ENCODE data around the gene SPP2. TPM values are rescaled to one million over a fixed set of nuclear protein-coding genes. Genes with fewer than 3 reads are reported as not detected.
A peak's percentile ranks its signal among the peaks of the same experiment; 100 is the strongest.

The SPP2 gene, protein sequence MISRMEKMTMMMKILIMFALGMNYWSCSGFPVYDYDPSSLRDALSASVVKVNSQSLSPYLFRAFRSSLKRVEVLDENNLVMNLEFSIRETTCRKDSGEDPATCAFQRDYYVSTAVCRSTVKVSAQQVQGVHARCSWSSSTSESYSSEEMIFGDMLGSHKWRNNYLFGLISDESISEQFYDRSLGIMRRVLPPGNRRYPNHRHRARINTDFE
- polyA plus RNA-seq (ENCODE audit: insufficient read length in 4 of 4) = 1 to 10 TPM in 1 of 4 donors, not detected in 3; 1.4 TPM

DNA sequence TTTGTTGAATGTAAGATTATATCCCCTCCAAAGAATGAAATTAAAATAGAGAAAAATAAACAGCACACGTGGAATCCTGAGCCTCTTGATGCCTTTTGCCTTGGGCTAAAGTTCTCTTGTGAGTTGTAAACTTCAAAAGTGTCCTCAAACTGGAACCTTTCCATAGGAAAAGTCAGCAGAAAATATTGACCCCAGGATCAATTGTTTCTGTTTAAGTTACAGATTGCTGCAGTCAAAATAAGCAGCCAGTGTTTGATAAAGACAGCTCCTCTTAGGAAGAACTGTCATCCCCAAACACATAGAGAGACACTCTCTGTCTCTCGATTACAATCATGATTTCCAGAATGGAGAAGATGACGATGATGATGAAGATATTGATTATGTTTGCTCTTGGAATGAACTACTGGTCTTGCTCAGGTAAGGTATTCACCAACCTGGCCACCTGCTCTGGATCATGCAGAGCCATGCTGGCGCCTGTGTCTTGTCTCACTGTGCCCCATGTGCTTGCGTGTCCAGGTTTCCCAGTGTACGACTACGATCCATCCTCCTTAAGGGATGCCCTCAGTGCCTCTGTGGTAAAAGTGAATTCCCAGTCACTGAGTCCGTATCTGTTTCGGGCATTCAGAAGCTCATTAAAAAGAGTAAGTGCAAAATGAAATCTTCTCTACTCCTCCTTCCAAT, at the start of gene SPP2:
TSS of gene SPP2 (plus strand) at position 248 of the 681 bp plus-strand sequence. CDS start at position 333, 85 bp downstream.
- DNase-seq (ENCODE audit: low read depth in 4 of 4, low spot score in 3 of 4) = no peak

DNA sequence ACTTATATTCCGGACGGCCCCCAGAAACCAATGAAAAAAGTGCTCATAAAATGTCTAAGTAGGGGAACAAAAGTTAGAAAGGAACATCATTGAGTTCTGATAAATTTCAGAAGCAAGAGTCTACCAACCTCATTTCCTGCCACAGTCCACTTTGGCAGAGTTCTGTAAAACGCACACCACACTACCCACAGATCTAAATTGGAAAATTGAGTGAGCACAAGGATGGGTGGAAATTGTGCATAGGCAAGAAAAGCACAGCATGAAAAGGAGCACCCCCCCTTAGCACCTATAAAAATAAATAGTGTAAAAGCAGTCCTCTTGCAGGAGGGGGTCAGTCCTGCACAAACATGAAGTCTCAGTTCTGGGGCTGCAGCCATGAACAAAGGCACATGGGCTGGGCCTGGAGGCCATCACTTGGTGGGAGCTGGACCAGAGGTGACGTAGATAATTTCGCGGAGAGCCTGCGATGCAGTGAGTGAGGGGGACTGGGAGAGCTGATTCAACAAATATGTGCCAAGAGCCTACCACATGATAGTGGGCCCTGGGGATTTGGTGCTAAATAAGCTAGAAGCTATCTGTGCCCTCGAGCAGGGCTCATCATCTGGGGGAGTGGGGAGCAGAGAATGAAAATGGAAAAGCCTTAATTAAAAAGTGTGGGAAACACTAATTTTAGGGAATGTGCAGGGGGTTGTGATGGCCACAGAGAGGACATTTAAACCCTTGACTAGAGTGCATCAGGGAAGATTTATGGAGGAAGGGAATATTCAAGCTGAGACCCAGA, 48.9 kb upstream of the SPP2 start:
- DNase-seq (ENCODE audit: low read depth in 4 of 4, low spot score in 3 of 4) = no peak

DNA sequence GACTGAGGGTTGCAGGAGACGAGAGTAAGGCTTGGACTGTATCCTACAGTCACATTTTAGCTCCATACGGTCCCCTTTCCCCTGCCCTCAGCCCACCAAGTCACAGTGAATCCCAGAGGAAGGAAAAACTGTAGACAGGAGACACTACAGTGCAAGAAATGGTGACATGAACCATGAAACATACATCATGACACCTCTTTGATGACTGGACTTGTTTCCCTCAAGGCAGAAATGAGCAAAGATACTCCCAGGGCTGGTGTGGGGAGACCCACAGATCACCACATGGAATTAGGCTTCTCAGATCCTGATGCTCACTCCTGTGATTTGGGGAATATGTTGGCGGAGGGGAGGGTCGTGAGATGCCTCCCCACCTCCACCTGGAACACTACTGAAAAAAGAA, 48.2 kb upstream of the SPP2 start:
- DNase-seq (ENCODE audit: low read depth in 4 of 4, low spot score in 3 of 4) = no peak

DNA sequence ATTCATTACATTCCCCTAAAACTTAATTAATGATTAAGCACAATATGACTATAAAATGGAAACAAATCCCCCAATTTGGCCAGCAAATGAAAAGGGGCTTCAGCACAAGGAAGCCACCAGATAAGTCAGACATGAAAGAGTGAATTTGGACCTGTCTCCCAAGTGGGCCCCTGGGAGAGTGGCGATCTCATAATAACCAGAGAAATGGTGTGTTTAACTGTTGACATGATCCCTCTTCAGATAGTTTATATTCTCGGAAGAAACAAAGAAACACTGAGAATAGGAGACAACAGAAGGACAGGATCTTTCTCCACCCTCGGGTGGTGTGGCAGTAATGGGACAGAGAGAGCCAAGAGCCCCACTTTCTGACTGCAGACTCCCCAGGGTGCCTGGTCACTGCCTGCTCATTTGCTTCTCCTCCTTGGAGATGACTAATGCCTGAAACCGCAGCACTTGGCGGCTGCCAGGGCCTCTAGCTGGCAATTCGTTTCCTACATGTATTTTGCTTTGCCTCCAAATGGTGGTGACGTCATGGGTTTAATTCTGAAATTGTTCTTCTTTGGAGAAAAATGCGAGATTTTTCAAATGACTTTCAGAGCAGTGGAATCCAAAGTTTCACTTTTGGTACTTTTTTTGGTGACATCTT, 46.4 kb upstream of the SPP2 start:
- DNase-seq (ENCODE audit: low read depth in 4 of 4, low spot score in 3 of 4) = no peak

DNA sequence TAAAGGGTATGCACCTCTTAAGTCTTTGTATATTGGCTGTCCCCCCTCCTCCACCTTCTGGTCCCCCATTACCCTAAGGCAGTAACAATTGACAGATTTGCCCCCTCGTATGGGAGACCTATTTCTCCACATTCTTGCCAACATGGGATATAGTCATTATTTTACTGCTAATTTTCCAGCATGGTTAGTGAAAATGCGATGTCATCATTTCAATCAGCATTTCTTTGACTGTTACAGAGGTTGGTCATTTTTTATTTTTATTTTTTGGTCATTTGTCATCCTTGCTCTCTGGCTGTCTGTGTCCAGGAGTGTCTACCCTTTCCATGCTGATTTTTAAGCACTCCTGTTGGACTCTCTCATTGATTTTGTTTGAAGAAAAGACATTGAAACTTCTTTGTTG, 45.4 kb upstream of the SPP2 start:
- DNase-seq (ENCODE audit: low read depth in 4 of 4, low spot score in 3 of 4) = no peak

DNA sequence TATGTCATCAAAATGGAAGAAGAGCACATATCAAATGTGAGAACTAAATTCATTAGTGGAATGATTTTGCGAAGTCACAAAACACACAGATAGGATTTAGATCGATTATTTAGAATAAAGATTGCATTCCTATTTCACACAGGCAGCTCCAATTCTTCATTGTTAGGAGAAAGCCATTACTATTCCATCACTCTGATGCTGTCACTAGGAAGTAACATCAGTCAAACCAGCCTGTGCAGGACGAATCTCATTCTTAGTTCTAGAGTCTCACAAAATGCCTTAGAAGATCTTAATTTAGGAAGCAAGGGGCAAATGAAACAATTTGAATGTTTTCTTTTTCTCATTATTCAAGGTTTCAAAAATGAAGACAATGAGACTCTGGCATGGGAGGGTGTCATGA, 44.0 kb upstream of the SPP2 start:
- no peak for DNase-seq (ENCODE audit: low read depth in 4 of 4, low spot score in 3 of 4)

DNA sequence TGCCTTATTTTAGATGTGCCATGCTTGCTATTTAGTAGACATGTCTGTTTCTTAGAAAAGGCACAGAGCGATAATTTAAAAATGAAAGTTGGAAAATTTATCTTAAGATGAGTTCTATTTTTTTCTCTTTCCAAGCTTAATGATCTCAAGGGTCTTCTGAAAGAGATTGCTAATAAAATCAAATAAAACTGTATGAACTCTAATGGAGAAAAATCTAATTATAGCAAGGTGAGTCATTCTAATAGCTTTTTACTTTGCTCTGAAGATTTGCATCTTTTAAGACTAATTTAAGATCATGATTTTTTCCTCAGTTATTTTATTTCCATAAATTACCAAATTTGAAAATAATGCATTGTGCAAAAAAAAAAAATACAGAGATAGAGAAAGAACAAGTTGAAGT, 36.1 kb upstream of the SPP2 start:
- no peak for DNase-seq (ENCODE audit: low read depth in 4 of 4, low spot score in 3 of 4)

DNA sequence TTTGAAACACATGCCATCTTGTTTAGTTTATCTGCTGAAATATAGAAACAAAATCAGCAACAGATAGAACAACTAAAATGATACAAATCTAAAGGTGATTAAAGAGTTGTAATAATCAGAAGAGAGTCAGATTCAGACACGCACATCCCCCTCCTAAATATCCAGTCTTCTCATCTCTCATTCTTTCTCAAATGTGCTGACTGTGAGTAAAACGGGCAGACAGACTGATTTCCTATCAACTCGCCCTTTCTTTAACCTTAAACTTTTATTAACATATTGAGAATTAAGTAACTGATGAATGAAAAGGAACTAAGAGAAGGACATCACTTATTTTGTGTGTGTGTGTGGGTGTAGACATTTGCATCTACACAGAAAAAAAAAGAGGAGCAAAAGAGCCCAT, 34.6 kb upstream of the SPP2 start:
- DNase-seq (ENCODE audit: low read depth in 4 of 4, low spot score in 3 of 4) = no peak

DNA sequence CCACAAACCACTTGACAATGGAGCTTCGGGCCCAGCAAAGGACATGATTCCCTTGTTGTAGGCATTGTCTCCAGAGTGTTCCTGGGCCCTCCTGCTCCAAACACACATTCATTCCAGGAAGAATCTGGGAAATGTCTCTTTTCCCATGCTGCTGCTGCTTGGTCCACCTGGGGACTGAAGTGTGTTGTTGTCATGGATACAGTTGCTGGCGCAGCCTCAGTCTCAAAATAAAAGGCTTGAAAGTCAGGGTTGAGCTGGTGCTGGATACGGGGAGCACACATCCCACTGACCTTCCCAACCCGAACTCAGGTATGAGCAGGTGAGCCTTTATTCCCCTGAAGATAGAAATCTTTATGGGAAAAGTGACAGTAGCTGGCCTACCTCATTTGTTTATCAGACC, 30.6 kb upstream of the SPP2 start:
- DNase-seq (ENCODE audit: low read depth in 4 of 4, low spot score in 3 of 4) = no peak

DNA sequence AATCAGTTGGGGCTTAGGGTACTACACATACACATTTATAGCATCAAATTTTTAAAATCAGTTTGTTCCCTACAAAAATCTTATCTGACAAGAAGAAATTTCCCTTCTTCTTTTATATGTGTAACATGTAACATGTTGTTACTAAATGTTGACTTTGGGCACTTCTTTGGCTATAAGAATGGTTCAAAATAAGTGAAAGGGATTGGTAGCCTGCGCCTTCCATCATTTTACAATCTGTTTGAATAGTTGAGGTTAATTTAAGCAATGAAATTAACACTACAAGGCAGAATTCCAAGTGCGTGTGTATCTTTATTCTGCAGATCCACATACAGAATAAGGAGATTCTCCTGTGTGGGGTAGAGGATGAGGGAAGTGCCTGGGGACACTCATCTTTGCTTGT, 30.2 kb upstream of the SPP2 start:
- no peak for DNase-seq (ENCODE audit: low read depth in 4 of 4, low spot score in 3 of 4)

DNA sequence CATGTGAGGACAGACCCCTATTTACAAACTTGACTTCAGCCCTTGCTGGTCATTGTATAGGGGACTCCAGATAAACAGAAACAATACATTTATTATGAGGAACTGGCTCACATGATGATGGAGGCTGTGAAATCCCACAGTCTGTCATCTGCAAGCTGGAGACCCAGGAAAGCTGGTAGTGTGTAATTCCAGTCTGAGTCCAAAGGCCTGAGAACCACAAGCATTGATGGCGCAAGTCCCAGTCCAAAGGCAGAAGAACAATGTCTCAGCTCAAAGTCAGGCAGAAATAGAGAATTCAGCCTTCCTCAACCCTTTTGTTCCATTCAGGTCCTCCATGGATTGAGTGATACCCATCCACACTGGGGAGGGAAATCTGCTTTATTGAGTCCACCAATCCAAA, 28.1 kb upstream of the SPP2 start:
- no peak for DNase-seq (ENCODE audit: low read depth in 4 of 4, low spot score in 3 of 4)

DNA sequence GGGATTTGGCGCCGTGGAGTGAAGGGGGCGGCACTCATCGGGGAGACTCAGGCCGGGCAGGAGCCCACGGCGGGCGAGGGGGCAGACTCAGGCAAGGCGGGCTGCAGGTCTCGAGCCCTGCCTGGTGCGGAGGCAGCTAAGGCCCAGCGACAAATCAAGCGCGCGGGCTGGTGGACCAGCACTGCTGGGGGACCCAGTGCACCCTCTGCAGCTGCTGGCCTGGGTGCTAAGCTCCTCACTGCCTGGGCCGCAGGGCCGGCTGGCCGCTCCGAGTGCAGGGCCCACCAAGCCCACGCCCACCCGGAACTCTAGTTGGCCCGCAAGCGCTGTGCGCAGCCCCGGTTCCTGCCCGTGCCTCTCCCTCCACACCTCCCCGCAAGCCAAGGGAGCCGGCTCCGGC, 26.2 kb upstream of the SPP2 start:
- no peak for DNase-seq (ENCODE audit: low read depth in 4 of 4, low spot score in 3 of 4)

DNA sequence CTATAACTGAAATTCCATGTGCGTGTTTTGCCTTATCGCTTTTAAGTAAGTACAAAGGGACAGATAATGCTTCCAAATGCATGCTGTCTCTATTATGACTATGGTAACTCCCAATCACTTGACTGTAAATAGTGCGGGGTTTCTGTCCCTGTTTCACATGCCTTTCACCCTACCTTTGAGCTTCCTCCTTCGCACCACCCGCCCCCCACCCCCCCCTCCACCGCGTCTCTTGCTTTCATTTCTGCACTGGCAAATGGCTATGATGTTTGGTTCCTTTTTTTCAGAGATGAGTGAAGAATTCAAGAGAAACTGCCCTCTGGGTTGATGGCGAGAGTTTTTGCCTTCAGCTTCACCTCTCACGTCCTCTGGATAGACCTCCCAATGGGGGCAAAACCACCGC, 25.0 kb upstream of the SPP2 start:
- DNase-seq (ENCODE audit: low read depth in 4 of 4, low spot score in 3 of 4) = no peak

DNA sequence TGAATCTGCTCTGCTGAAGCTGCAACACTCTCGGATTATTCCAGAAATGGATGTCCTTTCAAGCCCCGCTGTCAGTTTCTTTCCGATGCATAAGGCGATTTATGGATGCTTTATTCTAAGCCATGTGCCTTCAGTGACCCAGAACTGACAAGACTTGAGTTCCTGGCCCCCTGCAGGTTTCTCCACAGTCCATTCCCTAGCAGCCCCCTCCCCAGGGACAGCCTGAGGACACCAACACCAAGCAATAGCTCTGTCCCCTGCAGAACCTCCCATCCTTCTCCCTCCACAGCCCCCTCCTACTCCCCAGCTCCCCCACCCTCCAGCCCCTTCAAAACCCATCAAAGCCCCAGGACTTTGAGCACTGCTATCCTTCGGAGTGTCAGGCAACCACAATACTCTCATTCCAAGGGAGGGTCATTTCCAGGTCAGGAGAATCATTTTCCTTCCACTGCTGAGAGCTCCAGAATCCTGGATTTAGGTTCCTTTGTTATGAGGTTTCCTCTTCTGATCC, 24.6 kb upstream of the SPP2 start:
- peak in 1 of 4 donors; percentile 35 for DNase-seq (ENCODE audit: low read depth in 4 of 4, low spot score in 3 of 4)

DNA sequence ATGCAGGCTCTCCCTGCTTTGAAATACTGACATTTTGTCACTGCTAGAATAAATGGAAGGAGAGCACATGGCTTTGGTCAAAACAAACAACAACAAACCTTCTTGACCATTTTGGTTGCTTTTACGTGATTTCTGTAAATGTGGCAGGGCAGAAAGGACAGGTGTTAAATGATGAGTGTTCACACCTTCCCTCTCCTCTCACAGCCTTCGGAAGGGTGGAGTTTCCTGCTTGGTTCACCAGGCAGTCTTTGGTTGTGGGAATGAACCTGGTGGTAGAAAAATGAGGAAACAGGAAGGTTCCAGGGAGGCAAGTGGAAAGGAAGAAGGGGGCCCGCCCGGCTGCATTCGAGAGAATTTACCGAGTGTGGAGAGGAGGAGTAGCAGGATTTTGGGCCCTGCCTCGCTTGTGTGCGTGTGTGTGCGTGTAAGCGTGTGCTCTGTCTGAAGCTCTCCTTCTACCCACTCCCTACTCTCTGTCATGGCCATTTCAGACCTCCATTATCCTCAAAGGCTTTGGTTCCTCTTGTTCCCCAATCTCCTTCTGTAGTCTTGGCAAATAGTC, 23.7 kb upstream of the SPP2 start:
- DNase-seq (ENCODE audit: low read depth in 4 of 4, low spot score in 3 of 4) = no peak

DNA sequence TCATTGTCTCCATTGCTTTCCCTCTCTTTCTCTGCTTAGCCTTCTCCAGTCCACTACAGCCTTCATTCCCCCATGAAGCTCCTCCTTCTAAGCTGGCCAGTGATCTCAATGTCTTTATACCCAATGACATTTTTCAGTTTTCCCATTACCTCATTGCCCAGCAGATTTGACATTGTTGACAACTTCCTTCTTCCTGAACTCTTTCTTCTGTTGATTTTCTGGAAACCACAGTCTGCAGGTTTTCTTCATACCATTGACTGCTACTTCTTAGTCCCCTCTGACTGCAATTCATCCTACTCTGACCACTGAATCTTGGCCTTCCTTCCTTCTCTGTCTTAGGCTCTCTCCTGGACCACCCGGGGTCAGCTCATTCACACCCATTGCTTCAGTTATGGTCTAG, 22.9 kb upstream of the SPP2 start:
- DNase-seq (ENCODE audit: low read depth in 4 of 4, low spot score in 3 of 4) = no peak

DNA sequence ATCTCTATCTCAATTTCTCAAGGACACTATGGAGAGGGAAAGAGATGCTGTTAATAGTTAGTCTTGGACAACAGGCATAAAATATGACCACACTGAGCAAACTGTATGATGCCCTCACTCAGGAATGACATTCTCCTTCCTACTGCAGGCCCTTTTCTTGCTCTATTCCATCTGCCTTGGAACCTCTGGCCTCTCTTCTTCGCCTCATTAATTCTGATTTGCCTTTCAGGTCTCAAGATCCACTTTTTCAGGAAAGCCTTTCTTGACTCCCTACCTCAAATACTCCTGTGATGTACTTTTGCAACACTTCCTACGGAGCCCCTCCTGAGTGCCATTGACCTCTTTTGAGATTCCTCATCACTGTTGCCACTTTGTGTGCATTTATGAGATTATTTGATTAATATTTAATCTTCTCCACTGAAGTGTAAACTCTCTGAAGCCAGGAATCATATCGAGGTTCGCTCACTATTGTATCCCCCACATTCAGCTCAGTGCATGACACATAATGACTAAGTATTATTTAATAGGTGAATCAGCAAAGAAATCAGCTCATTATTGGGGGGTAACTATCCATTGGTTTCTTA, 21.3 kb upstream of the SPP2 start:
- no peak for DNase-seq (ENCODE audit: low read depth in 4 of 4, low spot score in 3 of 4)

DNA sequence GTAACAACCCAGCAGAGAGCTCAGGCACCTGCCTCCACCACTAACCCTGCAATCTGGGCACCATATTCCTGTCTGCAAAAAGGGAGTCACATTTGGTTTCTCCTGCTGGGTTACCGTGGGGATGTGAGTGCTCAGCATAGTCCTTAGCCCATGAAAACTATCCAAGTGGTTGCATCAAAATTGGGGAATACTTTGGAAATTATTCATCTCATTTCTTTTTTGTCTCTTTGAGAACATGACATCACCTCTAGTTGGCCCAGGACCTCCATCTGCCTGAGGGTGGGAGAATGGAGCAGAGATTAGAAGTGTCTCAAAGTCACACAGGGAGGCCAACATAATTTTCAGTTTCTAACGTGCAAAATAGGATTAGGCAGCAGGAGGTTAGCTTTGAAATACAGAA, 19.3 kb upstream of the SPP2 start:
- no peak for DNase-seq (ENCODE audit: low read depth in 4 of 4, low spot score in 3 of 4)

DNA sequence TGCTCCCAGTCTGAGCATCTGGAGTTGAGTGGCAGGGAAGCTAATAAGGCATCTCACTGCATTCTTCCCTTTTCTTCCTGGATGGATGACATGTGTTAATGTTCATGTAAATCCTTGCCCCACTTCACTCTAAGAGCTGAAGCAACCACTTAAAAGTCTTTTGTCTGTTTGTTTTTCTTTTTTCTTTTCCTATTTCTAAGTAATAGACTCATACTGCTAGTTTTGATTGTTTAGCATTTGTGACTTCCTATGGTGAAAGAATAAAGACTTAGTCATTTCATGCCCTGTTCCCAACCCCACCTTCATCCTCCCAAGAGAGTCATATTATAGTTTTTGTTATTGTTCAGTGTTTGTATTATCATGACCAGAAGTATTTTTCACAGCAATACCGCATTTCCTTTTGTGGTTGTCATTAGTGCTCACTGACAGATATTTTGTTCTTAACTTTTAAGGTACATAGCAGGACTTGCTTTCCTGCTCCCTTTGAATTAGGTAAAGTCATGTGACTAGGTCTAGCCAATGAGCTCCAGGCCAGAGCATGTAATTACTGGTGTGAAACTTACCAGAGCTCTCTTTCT, 18.1 kb upstream of the SPP2 start:
- DNase-seq (ENCODE audit: low read depth in 4 of 4, low spot score in 3 of 4) = no peak

DNA sequence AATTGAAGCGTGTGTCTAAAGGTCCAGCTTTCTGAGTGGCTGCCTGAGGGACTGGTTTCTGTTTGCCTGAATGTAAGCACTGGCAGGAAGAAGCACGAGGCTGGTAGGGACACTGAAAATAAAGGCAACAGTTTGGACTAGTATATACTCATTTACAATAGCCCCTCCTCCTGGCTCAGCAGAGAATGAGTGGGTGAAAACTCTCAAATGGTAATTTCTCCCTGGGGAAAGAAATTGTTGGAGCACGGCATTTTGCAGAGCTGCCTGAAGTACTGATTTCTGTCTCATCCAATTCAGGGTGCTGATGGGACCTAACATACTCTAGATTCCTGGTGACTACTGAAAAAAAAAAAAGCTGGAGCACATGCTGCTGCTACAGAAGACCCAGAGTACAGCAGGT, 17.3 kb upstream of the SPP2 start:
- no peak for DNase-seq (ENCODE audit: low read depth in 4 of 4, low spot score in 3 of 4)

Data from left renal pelvis (tissue), 4 donors.